GM21737 (cell line): ENCODE data around the gene TMEM184B.

ENCODE experiments used
- ATAC-seq: cut with Tn5 transposase; IDR thresholded peaks from one replicate; pipeline ENCODE4 v1.9.1; 2021; ENCODE audit warnings: mild to moderate bottlenecking, moderate library complexity; ENCODE audit not compliant: unreplicated experiment

Gene TMEM184B

DNA sequence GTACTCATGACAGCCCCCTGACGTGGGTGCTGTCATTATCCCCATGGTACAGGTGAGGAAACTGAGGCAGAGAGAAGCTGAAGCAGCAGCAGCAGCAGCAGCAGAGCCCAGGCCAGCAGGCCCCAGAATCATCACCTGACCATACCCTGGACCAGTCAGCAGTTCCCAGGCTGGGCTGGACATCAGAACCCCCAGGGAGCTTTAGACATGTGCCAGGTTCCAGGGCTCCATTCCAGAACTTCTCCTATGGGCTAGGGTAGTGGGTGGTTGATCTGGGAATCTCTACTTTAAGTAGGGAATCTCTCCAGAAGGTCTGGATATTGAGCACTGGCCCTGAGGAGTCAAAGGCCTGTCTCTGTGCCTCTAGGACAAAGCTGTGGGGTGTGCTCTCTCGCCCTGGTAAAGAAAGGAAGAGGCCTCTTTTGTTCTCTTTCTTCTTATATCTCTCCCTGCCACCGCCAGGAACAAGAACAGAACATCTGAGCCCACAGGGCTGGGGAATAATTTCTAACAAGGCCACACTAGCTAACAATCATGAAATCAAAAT lies 44.4 kb downstream of the TMEM184B start:
- no peak for ATAC-seq

DNA sequence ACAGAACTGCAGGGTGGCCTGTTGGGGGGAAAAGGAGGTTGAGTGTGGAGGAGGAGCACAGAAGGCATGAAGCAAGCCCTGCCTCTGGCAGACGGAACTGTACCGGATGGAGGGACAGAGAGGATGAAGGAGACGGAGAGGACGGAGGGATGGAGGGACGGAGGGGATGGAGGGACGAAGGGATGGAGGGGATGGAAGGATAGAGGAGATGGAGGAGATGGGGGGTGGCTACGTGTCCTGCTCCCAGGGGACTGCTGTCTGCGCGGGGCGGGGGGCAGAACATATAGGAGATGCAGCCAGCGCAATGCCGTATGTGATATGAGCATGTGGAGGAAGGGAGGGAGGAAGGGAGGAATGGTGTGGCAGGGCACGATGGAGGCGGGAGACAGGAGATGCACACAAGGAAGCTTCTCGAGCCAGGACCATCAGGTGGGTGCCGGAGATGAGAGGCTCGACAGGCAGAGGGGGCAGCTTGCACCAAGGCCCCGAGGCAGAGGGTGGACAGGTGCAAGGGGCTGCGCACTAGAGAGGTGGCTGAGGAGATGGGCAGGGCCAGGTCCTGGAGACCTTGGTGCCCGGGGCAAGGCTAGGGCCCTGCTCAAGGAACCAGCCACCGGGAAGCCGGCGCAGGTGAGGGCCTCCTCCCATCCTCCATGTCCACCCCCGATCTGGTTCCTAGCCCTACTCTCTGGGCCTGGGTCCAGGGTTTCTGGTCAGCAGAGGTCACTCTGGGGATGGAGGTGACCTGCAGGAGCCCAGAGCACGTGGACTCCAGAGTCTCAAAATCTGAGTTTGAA lies 45.8 kb downstream of the TMEM184B start:
- ATAC-seq: no peak

DNA sequence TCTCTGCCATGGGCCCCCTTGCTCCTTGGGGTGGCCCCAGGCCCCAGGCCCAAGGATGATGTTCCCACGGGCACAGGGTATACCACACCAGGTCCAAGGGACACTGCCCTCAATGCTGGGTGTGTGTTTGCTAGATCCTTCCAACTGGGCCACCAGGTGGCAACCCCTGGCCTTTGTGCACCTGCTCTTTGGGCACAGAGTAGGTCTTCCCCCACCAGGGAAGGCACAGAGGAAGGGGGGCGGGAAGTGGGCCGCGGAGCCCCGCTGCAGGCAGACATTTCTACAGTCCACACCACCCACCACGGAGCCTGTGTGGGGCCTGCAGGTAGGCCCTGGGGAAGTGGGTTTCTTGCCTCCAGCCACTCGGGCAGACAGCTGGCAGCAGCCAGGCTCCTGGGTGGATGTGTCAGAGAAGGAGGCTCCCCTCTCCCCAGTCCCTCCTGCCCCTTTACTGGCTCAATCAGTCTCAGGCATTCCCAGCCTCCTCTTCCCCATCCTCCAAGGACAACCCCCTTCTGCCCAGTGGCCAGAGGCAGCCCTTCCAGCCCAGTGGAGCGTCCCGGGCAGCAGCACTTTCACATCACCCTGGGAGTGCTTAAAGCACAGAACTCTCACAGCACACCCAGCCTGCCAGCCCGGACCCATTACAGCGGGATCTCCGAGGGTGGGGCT lies 49.4 kb downstream of the TMEM184B start:
- ATAC-seq: no peak

DNA sequence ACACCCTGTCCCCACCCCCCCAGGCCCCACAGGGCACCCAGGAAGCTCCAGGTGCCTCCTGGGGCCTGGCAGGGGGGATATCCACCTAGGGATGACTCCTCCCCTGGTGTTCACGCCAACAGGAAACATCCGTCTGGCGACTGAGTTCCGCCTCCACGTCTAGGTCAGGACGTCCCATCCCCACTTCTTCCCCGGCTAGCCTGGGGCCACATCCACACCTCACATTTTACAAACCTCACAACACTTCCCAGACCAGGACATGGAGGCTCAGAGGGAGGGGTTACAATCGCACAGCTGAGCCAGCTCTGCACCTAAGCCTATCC lies 50.1 kb downstream of the TMEM184B start:
- no peak for ATAC-seq

DNA sequence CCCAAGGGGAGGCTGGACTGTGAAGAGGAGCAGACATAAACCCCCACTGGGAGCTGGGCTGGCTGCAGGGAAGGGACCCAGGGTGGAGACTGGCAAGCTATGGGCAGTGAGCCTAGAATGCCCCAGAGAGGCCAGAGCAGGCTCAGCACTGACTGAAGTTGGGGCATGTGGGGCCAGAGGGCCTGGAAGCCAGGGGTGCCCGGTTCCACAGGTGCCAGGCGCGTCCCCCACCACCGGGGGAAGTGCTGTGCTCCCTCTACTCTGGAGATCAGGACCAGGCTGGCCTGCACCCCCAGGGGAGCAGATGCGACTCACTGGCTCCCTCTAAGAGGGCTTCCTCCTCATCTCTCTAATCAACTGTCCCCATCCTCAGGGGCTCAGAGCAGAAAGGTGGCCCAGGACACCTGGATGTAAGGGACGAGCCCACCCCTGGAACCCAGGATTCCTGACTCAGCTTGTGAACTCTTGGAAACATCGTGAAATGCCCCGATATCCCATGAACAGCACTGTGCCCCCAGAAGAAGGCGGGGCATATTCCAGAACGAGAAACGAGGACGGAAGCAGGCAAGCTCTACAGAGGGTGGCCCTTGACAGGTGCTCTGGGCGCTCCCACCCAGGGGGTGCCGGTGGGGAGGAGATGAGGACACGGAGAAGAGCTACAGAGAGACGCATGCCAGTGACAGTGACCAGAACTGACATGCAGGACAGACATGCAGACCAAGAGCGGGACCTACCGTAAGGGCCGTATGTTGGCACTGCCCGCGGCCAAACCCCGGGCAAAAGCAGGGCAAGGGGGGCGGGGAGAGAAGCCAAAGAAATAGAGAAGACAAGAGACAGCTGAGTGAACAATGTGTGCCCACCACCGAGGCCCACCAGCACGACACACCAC lies 50.7 kb downstream of the TMEM184B start:
- no peak for ATAC-seq

DNA sequence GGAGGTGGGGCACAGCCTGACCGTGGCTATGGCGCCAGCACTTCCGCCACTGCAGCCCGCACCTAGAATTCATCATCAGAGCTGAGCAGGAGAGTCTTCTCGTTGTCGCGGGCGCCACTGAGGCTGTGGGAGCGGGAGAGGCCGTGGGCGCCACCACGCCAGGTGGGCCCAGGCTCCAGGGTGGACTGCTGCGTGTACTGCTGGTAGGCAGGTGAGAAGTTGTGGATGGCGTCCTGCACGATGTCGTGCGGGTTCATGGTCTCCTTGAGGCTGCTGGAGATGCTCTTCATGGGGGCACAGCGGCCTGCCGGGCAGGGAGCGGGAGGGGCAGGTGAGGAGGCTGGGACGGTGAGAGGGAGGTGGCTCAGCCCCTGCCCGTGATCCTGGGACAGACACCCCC lies 51.4 kb downstream of the TMEM184B start:
- no peak for ATAC-seq

DNA sequence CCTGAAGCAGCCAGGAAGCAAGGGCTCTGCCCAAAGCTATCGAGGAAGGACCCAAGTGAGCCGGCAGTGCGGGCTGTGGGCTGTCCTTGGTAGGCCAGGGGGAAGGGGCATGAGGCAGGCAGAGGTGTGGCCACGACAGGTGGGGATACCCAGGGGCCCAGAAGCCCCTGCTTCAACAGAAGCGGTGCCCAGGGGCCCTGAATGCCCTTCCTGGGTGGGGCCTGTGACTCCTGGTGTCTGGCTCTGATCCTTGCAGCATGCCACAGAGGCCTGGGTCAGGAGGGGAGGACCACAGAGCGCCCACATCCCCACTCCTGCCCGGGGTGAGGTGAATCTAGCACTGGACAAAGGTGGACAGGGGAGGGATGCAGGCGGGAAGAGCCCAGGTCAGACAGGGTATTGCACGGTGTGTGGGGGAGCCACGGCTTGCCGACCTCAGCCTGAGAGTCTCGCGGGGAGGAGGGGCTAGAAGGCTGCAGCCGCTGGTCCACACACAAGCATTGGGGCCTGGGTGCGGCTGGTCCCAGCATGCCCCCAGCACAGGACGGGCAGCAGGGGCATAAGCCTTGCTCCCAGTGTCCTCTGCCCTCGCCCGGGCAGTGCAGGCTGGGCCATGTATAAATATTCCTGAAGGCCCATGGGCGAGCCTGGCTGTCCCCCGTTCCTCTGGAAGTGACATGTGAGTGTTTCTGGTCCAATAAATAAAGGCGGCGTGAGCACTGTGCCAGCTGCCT lies 52.0 kb downstream of the TMEM184B start:
- ATAC-seq: no peak

DNA sequence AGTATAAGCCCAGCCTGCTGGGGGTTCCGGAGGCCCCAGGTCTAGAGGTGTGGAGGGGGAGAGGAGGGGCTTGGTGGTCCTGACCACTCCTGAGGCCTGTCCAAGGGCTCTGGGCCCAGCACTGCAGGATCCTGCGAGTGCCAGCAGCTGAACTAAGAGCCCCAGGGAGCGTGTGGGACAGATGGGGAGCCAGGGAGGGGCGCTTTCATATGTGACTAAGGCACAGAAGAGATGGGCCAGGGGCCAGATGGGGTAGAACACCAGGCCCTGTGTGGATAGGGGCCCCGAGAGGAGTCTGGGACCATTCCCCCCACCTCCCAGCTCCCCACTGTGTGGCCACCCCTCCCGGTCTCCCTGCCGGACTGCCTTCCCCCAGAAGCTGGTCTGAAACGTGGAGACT lies 52.6 kb downstream of the TMEM184B start:
- no peak for ATAC-seq

DNA sequence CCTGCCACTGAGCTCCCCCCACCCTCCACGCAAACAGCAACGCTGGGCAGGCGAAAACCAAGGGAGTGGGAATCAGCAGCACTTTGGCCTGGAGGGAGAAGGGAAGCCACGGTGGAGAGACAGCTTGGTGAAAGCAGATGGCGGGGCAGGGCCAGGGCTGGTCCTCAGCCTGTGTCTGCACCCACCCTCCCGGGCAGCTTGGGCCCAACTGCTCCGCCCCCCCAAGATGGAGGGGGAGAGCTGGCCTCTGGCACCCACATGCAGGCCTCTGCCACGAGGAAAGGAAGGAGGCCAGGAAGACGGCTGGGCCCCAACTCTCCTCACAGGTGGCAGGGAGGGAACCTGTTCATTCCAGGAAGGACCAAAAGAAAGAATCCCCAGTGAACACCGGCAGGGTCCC lies 53.2 kb downstream of the TMEM184B start:
- no peak for ATAC-seq

DNA sequence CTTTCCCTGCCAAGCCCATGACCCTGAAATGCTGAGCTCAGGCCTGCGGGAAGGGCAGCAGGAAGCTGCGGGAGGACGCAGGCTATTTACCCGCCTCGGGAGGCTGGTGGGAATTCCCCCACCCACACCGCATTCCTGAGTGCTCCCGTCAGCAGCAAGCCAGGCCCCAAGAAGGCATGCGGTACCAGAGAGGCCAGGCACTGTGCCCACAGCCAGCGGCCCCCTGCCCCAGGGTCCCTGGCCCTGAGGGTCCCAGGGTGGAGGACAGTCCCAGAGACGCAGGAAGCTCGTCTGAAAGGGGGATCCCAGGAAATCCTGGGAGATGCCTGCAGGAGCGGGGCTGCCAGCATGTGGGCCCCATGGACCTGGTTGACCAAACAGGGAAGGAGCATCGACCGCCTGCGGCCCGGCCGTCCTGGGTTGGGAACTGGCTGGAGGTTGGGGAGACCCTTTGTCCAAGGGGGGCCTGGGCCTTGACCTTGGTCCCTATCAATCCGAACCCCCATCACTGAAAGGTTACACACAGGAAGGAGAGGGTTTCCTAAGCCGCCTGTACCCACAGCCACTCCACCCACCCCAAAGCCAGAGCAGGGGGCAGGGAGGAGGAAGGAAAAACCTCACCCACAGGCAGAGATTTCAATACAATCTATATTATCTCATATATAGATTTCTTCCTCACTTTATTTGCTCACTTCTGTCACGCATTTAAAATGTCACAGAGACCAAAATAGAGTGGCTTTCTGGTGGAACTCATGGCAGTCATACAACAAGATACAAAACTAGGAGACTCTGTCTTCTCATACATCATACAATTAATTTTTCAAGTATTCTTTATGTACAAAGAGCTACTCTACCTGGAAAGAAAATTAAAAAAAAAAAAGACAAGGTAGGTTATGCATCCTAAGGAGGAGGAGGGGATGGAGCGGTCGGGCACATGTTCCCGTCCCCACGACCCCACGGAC lies 53.9 kb downstream of the TMEM184B start:
- no peak for ATAC-seq

DNA sequence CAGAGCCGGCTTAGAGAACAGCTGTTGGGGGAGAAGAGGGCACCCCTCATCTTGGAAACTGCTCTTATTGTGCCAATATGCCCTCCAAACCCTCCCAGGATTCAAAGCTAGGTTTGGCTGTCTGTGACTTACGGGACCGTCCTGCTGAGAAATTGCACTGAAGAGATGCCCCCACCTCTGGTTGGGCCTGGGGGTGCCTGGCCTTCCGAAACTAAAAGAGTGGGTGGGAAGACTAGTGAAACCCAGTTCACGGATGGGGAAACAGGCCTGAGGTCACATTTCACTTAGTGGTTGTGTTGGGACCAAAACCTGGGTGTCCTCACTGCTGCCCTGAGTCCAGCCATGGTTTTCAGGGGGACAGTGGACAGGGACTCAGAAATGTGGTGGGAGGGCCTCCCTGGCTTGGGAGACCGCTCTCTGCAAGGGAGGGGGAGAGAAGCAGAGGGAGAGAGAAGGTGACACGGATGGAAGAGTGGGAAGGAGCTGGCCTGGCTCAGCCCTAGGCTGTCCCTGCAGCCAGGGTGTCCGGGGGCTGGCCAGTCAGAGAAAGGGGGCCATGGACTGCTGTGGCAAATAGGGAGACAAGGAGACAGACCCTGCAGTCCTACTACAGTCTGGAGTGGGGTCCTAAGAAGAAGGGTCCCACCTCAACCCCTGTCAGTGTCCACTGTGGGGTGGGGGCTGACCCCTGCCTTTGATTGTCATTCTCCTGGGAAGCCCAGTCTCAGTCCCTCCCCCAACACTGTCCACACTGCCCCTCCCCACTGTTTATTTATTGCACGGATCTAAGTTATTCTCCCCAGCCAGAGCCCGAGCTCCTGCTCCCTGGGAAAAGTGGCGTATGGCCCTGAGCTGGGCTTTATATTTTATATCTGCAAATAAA lies 57.4 kb downstream of the TMEM184B start:
- no peak for ATAC-seq

DNA sequence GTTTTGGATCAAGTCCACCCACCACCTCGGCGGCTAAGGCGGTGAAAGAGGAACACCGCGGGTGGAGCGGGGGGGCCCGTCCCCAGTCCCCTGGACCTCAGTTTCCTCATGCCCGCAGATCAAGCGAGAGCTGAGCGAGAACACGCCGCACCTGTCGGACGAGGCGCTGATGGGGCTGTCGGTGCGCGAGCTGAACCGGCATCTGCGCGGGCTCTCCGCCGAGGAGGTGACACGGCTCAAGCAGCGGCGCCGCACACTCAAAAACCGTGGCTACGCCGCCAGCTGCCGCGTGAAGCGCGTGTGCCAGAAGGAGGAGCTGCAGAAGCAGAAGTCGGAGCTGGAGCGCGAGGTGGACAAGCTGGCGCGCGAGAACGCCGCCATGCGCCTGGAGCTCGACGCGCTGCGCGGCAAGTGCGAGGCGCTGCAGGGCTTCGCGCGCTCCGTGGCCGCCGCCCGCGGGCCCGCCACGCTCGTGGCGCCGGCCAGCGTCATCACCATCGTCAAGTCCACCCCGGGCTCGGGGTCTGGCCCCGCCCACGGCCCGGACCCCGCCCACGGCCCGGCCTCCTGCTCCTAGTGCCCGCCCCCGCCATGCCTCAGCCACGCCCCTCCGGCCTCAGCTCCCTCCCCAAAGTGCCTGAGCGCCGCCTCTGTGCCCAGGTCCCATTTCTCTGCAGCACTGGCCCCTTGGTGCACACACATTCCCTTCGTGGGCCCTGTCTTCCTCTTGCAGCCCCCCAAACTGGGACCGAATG lies 58.3 kb downstream of the TMEM184B start:
- ATAC-seq: no peak

DNA sequence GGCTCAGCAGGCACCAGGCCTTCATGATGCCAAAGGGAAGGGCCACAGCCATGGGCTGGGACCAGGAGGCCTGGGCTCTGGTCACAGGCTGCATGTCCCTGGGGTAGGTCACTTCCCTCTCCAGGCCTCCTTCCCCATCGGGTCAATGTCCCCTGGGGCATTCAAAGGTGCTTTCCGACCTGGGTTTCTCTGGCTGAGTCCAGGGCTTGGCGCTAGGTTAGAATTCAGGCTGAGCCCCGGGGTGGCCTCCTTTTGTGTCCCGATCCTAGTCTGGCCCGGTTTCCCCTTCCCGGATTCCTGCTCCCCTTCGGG lies 58.9 kb downstream of the TMEM184B start:
- no peak for ATAC-seq

DNA sequence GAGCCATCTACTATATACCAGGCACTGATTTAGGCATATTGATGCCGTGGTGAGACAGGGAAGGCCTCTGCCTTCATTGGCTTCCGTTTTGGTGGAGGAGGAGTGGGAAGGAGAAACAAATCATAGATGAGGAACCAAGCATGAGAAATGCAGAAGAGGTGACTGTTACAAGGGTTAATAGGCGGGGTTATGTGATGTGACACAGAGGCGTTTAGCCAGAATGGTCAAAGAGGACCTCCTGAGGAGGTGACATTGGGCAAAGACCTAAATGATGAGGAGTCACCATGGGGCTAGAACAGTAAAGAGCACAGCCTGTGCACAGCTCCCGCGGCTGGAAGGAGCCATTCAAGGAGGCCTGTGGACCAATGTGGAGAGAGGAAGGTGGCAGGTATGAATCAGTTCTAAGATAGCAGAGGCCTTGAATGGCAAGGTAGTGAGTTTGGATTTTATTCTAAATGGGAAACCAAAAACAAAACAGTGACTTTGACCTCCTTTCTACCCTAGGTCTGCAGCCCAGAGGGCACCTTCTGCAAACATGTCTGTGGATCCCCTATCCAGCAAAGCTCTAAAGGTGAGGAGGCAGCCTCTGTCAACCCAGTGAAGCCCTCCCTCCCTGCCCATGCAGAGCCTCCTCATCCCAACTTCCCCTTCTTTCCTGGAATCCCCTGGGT lies 59.4 kb downstream of the TMEM184B start:
- ATAC-seq: no peak

DNA sequence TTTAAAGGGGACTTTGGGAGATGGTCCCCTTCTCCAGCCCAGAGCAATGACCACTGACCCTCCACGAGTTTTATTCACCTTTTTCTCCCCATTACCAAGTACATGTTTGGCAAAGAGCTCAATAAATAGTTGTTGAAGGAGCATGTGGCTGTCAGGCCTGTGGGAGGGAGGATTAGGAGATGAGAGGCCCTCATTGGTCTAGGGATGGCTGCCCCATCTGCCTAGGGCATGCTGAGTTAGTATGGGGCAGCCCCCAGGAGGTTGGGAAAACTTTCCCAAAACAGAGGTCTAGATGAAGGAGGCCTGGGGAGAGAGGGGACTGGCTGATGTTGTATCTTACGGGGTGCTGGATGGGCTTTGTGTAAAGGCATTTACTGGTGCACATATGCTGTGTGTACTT lies 60.4 kb downstream of the TMEM184B start:
- ATAC-seq: no peak

DNA sequence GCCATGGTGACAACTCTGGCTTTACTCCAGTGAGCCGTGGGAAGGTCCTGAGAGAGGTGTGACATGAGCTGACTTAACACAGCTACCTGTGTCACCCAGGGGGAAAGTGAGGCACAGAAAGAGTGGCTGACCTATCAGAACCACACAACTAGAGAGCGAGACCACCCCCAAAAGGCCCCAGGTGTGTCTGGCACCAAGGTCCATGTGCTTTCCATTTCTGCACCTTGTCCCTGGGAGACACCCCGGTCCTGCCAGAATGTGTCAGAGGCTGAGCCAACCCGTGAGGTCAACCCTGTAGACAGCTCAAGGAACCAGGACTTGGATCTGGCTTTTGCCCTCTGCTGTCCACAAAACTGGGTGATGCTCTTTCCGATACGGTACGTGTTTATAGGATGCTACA lies 61.3 kb downstream of the TMEM184B start:
- no peak for ATAC-seq

DNA sequence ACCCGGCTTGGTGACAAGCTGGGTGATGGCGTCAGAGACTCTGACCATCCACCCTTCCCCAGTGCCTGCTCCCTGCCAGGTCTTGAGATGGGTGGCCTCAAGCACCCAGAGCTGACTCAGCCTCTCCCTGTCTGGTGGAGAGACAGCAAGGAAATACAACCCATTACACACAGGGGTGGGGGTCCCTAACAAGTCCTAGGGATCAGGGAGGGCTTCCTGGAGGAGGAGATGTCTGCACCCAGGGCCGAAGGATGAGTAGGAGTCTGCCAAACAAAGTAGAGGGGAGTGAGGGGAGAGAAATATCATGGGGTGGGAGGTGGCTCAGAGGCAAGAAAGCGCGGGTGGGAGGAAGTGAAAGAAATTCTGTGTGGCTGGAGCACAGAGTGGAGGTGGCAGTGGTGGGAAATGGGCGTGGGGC lies 64.2 kb downstream of the TMEM184B start:
- no peak for ATAC-seq
